ENCODE data around the gene TIGAR.

Gene TIGAR

GRCh38 chr12:4366090-4366489 lies 45.1 kb downstream of the TIGAR start:
- no peak overlapping the region for H4K5ac ChIP-seq (ENCODE audit: low read length)
- no peak overlapping the region for H3K56ac ChIP-seq (ENCODE audit: low read length)
- no peaks in the 10 kb centered on the region for H3K79me2 ChIP-seq (ENCODE audit: control insufficient read depth, insufficient read depth, low read length)
- H4K8ac ChIP-seq (ENCODE audit: low read depth, low read length), result no peak overlapping the region
- no peak overlapping the region for H2AK5ac ChIP-seq (ENCODE audit: low read length)
- no peak overlapping the region for H2BK120ac ChIP-seq (ENCODE audit: low read depth, low read length)
- H3K79me1 ChIP-seq (ENCODE audit: low read length), result no peaks in the 10 kb centered on the region
- no peaks in the 10 kb centered on the region for H3K36me3 ChIP-seq (ENCODE audit: control insufficient read depth, insufficient read depth, low read length)
- no peak overlapping the region for H3K18ac ChIP-seq (ENCODE audit: low read length)
- H3K4me1 ChIP-seq (ENCODE audit: control insufficient read depth, low read depth, low read length), result no peaks in the 10 kb centered on the region
- H3K23ac ChIP-seq (ENCODE audit: low read length), result no peak overlapping the region
- no peak overlapping the region for H3K9ac ChIP-seq (ENCODE audit: low read length)
- H3K27ac ChIP-seq (ENCODE audit: low read depth, low read length), result no peak overlapping the region
- no peak overlapping the region for H3K4me2 ChIP-seq (ENCODE audit: low read length)
- H3K4me3 ChIP-seq (ENCODE audit: low read length), result no peak overlapping the region
- no peak overlapping the region for H3K4ac ChIP-seq (ENCODE audit: low read depth, low read length)
- no CpG with 5 or more reads among the region's 2 CpGs for WGBS (ENCODE audit: extremely low coverage, insufficient coverage, low lambda C conversion rate)
- H2BK5ac ChIP-seq (ENCODE audit: low read length), result no peak overlapping the region
- H2BK15ac ChIP-seq (replicated peaks; ENCODE audit: low read depth), result no peak overlapping the region
- DNase-seq, result no peak
- H3K27me3 ChIP-seq (ENCODE audit: insufficient read depth, low read length, poor library complexity), result no peaks in the 10 kb centered on the region

DNA sequence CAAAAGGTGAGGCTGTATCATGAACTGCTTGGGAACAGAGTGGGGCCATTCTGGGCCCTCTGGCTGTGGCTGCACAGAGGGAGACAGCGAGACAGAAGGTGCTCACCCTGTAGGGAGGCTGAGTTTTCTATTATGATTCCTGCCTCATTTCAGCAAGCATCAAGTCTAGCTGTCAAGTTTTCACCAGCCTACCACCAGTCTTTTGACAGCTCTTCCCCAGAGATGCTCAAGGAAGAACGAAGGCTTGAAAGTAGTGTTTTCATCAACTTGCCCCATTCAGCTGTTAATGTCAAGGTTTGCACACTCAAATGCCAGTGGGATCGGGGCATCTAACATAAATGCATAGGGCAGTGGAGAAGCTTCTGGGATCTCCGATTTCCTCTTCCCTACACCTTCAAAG lies 48.5 kb downstream of the TIGAR start:
- Histone ChIP-seq H3K27ac (ENCODE audit: low read depth, low read length) (no peak overlapping the region), H3K4ac (ENCODE audit: low read depth, low read length) (no peak overlapping the region), H2AK5ac (ENCODE audit: low read length) (no peak overlapping the region), H4K5ac (ENCODE audit: low read length) (no peak overlapping the region), H3K27me3 (ENCODE audit: insufficient read depth, low read length, poor library complexity) (no peaks in the 10 kb centered on the region), H2BK120ac (ENCODE audit: low read depth, low read length) (no peak overlapping the region), H2BK5ac (ENCODE audit: low read length) (no peak overlapping the region), H3K79me2 (ENCODE audit: control insufficient read depth, insufficient read depth, low read length) (no peaks in the 10 kb centered on the region), H3K4me2 (ENCODE audit: low read length) (no peak overlapping the region), H2BK15ac (replicated peaks; ENCODE audit: low read depth) (no peak overlapping the region), H3K18ac (ENCODE audit: low read length) (no peak overlapping the region), H3K4me3 (ENCODE audit: low read length) (no peak overlapping the region), H3K36me3 (ENCODE audit: control insufficient read depth, insufficient read depth, low read length) (no peaks in the 10 kb centered on the region), H3K9ac (ENCODE audit: low read length) (no peak overlapping the region), H4K8ac (ENCODE audit: low read depth, low read length) (no peak overlapping the region), H3K79me1 (ENCODE audit: low read length) (no peaks in the 10 kb centered on the region), H3K56ac (ENCODE audit: low read length) (no peak overlapping the region), H3K4me1 (ENCODE audit: control insufficient read depth, low read depth, low read length) (no peaks in the 10 kb centered on the region), H3K23ac (ENCODE audit: low read length) (no peak overlapping the region)
- no CpG with 5 or more reads among the region's 4 CpGs for WGBS (ENCODE audit: extremely low coverage, insufficient coverage, low lambda C conversion rate)
- DNase-seq, result no peak

DNA sequence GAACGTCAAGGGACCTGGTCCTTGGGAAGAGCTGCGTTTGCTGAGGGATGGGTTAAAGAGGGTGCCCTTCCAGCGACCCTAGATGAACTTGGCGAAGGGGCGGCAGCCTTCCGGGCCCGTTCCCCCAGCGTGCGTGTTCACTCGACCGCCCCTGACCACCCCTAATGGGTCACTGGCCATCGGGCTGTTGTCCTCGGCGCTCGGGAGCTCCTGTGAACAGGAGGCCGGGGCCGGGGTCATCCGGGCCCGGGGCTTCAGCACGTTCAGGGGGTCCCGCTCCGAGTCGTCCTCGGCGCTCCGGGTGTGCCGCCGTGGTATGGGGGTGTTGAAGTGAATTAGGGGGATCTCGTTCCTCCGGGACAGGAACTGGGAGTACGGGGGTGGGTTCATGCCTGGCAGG lies 49.3 kb downstream of the TIGAR start:
- Histone ChIP-seq H2AK5ac (ENCODE audit: low read length) (no peak overlapping the region), H4K8ac (ENCODE audit: low read depth, low read length) (no peak overlapping the region), H3K4me3 (ENCODE audit: low read length) (no peak overlapping the region), H3K79me2 (ENCODE audit: control insufficient read depth, insufficient read depth, low read length) (no peaks in the 10 kb centered on the region), H3K56ac (ENCODE audit: low read length) (no peak overlapping the region), H2BK5ac (ENCODE audit: low read length) (no peak overlapping the region), H4K5ac (ENCODE audit: low read length) (no peak overlapping the region), H2BK15ac (replicated peaks; ENCODE audit: low read depth) (no peak overlapping the region), H3K18ac (ENCODE audit: low read length) (no peak overlapping the region), H3K4me1 (ENCODE audit: control insufficient read depth, low read depth, low read length) (no peaks in the 10 kb centered on the region), H3K4ac (ENCODE audit: low read depth, low read length) (no peak overlapping the region), H3K79me1 (ENCODE audit: low read length) (no peaks in the 10 kb centered on the region), H3K4me2 (ENCODE audit: low read length) (no peak overlapping the region), H3K27ac (ENCODE audit: low read depth, low read length) (no peak overlapping the region), H3K27me3 (ENCODE audit: insufficient read depth, low read length, poor library complexity) (no peaks in the 10 kb centered on the region), H3K23ac (ENCODE audit: low read length) (no peak overlapping the region), H3K9ac (ENCODE audit: low read length) (no peak overlapping the region), H2BK120ac (ENCODE audit: low read depth, low read length) (no peak overlapping the region), H3K36me3 (ENCODE audit: control insufficient read depth, insufficient read depth, low read length) (no peaks in the 10 kb centered on the region)
- WGBS (ENCODE audit: extremely low coverage, insufficient coverage, low lambda C conversion rate), result no CpG with 5 or more reads among the region's 31 CpGs
- DNase-seq, result no peak

GRCh38 chr12:4372653-4373052 lies 51.6 kb downstream of the TIGAR start:
- Histone ChIP-seq H3K79me2 (ENCODE audit: control insufficient read depth, insufficient read depth, low read length) (no peaks in the 10 kb centered on the region), H3K4me2 (ENCODE audit: low read length) (no peak overlapping the region), H3K79me1 (ENCODE audit: low read length) (no peaks in the 10 kb centered on the region), H3K18ac (ENCODE audit: low read length) (no peak overlapping the region), H3K36me3 (ENCODE audit: control insufficient read depth, insufficient read depth, low read length) (no peaks in the 10 kb centered on the region), H3K23ac (ENCODE audit: low read length) (no peak overlapping the region), H2BK5ac (ENCODE audit: low read length) (no peak overlapping the region), H3K4me3 (ENCODE audit: low read length) (no peak overlapping the region), H2BK120ac (ENCODE audit: low read depth, low read length) (no peak overlapping the region), H3K9ac (ENCODE audit: low read length) (no peak overlapping the region), H3K27ac (ENCODE audit: low read depth, low read length) (no peak overlapping the region), H3K4ac (ENCODE audit: low read depth, low read length) (no peak overlapping the region), H4K5ac (ENCODE audit: low read length) (no peak overlapping the region), H3K27me3 (ENCODE audit: insufficient read depth, low read length, poor library complexity) (no peaks in the 10 kb centered on the region), H2AK5ac (ENCODE audit: low read length) (no peak overlapping the region), H2BK15ac (replicated peaks; ENCODE audit: low read depth) (no peak overlapping the region), H3K4me1 (ENCODE audit: control insufficient read depth, low read depth, low read length) (no peaks in the 10 kb centered on the region), H3K56ac (ENCODE audit: low read length) (no peak overlapping the region), H4K8ac (ENCODE audit: low read depth, low read length) (no peak overlapping the region)
- no peak for DNase-seq
- WGBS (ENCODE audit: extremely low coverage, insufficient coverage, low lambda C conversion rate), result no CpG with 5 or more reads among the region's 2 CpGs

DNA sequence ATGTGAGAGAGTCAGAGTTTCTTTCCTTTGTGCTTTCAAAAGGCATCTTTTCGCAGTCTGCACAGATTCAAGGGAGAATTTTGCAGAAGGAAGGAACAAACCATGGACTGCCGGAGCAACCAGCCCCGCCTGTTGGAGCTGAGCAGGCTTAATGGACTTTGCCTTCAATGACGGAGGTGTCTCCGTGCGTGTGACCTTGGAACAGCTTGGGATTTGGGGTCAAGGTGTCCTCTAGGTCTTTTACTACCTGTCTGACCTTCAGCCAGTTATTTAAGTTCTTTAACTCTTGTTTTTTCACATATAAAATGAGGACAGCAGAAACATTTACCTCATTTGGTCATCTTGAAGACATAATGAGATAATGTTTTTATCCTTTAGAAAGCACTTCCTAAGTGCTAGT lies 54.4 kb downstream of the TIGAR start:
- H2AK5ac ChIP-seq (ENCODE audit: low read length), result no peak overlapping the region
- no peak overlapping the region for H2BK120ac ChIP-seq (ENCODE audit: low read depth, low read length)
- H3K27me3 ChIP-seq (ENCODE audit: insufficient read depth, low read length, poor library complexity), result no peaks in the 10 kb centered on the region
- no peaks in the 10 kb centered on the region for H3K79me2 ChIP-seq (ENCODE audit: control insufficient read depth, insufficient read depth, low read length)
- H3K4ac ChIP-seq (ENCODE audit: low read depth, low read length), result no peak overlapping the region
- no peak overlapping the region for H3K18ac ChIP-seq (ENCODE audit: low read length)
- H3K27ac ChIP-seq (ENCODE audit: low read depth, low read length), result no peak overlapping the region
- no peak overlapping the region for H2BK15ac ChIP-seq (replicated peaks; ENCODE audit: low read depth)
- no peak overlapping the region for H3K4me2 ChIP-seq (ENCODE audit: low read length)
- H3K9ac ChIP-seq (ENCODE audit: low read length), result no peak overlapping the region
- no CpG with 5 or more reads among the region's 6 CpGs for WGBS (ENCODE audit: extremely low coverage, insufficient coverage, low lambda C conversion rate)
- no peak for DNase-seq
- no peak overlapping the region for H4K5ac ChIP-seq (ENCODE audit: low read length)
- H3K36me3 ChIP-seq (ENCODE audit: control insufficient read depth, insufficient read depth, low read length), result no peaks in the 10 kb centered on the region
- no peak overlapping the region for H3K23ac ChIP-seq (ENCODE audit: low read length)
- no peak overlapping the region for H4K8ac ChIP-seq (ENCODE audit: low read depth, low read length)
- H3K4me3 ChIP-seq (ENCODE audit: low read length), result no peak overlapping the region
- peaks cover 2% of the 10 kb centered on the region for H3K4me1 ChIP-seq (ENCODE audit: control insufficient read depth, low read depth, low read length)
- no peaks in the 10 kb centered on the region for H3K79me1 ChIP-seq (ENCODE audit: low read length)
- H2BK5ac ChIP-seq (ENCODE audit: low read length), result no peak overlapping the region
- no peak overlapping the region for H3K56ac ChIP-seq (ENCODE audit: low read length)

DNA sequence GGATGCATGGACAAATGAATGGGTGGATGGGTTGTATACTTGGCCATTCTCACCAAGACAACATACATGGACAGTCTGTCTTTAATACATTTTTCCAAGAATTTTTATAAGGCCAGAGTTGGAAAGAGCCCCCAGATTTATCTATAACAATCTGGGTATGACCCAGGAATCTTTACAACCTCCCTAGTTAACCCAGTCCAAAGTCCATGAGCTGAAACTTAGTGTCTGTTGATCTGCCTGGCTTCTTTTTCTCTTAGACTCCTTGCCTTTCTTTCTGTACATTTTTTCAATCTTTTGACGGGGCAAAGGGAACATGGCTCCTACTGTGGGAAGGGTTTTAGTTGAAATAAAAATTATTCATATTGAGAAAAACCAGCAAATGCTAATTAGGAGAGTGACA lies 57.8 kb downstream of the TIGAR start:
- Histone ChIP-seq H3K27me3 (ENCODE audit: insufficient read depth, low read length, poor library complexity) (no peaks in the 10 kb centered on the region), H3K4ac (ENCODE audit: low read depth, low read length) (no peak overlapping the region), H3K79me2 (ENCODE audit: control insufficient read depth, insufficient read depth, low read length) (no peaks in the 10 kb centered on the region), H3K4me2 (ENCODE audit: low read length) (no peak overlapping the region), H3K79me1 (ENCODE audit: low read length) (no peaks in the 10 kb centered on the region), H3K36me3 (ENCODE audit: control insufficient read depth, insufficient read depth, low read length) (no peaks in the 10 kb centered on the region), H3K23ac (ENCODE audit: low read length) (no peak overlapping the region), H2BK120ac (ENCODE audit: low read depth, low read length) (no peak overlapping the region), H3K9ac (ENCODE audit: low read length) (no peak overlapping the region), H2BK5ac (ENCODE audit: low read length) (no peak overlapping the region), H3K56ac (ENCODE audit: low read length) (no peak overlapping the region), H3K4me1 (ENCODE audit: control insufficient read depth, low read depth, low read length) (peaks cover 2% of the 10 kb centered on the region), H3K18ac (ENCODE audit: low read length) (no peak overlapping the region), H4K8ac (ENCODE audit: low read depth, low read length) (no peak overlapping the region), H2BK15ac (replicated peaks; ENCODE audit: low read depth) (no peak overlapping the region), H4K5ac (ENCODE audit: low read length) (no peak overlapping the region), H2AK5ac (ENCODE audit: low read length) (no peak overlapping the region), H3K27ac (ENCODE audit: low read depth, low read length) (no peak overlapping the region), H3K4me3 (ENCODE audit: low read length) (no peak overlapping the region)
- no peak for DNase-seq
- no CpG with 5 or more reads among the region's 1 CpG for WGBS (ENCODE audit: extremely low coverage, insufficient coverage, low lambda C conversion rate)

Data from mesendoderm (in vitro differentiated cells).